ENCODE results near the gene MMP24OS. TPM values are rescaled to one million over a fixed set of nuclear protein-coding genes. Genes with fewer than 3 reads are reported as not detected.

MMP24OS gene
- total and polyA plus RNA-seq, 10 of the 15 experiments (the other 5 are each of a cell fraction or from before 2014, with no cell fraction given) = 2.0 to 30.9 (median 10.9) TPM

DNA sequence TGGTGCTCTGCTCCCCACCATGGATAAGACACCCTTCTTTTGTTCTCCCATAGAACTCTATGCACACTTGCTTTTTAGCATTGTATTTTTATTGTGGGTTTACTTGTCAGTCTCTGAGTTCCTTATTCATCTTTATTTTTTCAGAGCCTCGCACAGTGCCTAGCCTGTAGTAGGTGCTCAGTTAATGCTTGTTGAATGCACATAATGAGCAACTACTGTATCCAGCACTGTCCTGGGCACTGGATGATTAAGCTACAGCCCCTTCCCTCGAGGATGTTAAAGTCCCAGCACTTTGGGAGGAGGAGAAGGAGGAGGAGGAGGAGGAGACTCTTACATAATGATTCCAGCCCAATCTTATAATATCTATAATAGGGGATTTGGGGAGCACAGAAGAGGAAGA, 34.6 kb downstream of the MMP24OS start:
- no peaks in the 10 kb centered on the region for H4K20me1 ChIP-seq (ENCODE audit: control insufficient read depth, insufficient read depth)
- no peak for ATAC-seq
- H3K4me1 ChIP-seq (ENCODE audit: control insufficient read depth, insufficient read depth, low read length) = no peaks in the 10 kb centered on the region
- H3K79me2 ChIP-seq (ENCODE audit: control insufficient read depth, insufficient read depth, low read length) = no peaks in the 10 kb centered on the region
- ChIA-PET POLR2A (no interaction called here), CTCF (interaction anchor here (1.4 to 1.9 kb wide), 2 partner anchors 98 kb away, joined by 5 to 7 read pairs; no protein-coding TSS in a partner anchor), SMC1A (ENCODE audit: uncharacterized antibody, unreplicated experiment) (interaction anchor here (1.0 kb wide), 1 partner anchor 149 kb away, joined by 3 read pairs; no protein-coding TSS in a partner anchor), RAD21 (ENCODE audit: unreplicated experiment) (interaction anchor here (1.0 kb wide), 1 partner anchor 98 kb away, joined by 3 read pairs; no protein-coding TSS in a partner anchor)
- no peak overlapping the region for H2AFZ ChIP-seq (ENCODE audit: control insufficient read depth, low read depth, low read length)
- no peaks in the 10 kb centered on the region for H3K9me3 ChIP-seq (replicated peaks; ENCODE audit: control insufficient read depth, insufficient read depth, low read length)
- in situ Hi-C loops (cut with MboI) = no loop called here
- H3K36me3 ChIP-seq (ENCODE audit: control insufficient read depth in 2 of 2, insufficient read depth in 2 of 2, low read length in 1 of 2) = no peaks in the 10 kb centered on the region
- TF ChIP-seq, protein P1, sequence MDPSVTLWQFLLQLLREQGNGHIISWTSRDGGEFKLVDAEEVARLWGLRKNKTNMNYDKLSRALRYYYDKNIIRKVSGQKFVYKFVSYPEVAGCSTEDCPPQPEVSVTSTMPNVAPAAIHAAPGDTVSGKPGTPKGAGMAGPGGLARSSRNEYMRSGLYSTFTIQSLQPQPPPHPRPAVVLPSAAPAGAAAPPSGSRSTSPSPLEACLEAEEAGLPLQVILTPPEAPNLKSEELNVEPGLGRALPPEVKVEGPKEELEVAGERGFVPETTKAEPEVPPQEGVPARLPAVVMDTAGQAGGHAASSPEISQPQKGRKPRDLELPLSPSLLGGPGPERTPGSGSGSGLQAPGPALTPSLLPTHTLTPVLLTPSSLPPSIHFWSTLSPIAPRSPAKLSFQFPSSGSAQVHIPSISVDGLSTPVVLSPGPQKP (IDR thresholded peaks at IDR 0.05; ENCODE audit: low read depth, low read length) = no peak
- TF ChIP-seq GABPA (IDR thresholded peaks at IDR 0.05; ENCODE audit: low read depth) (no peak), YBX1 (IDR thresholded peaks at IDR 0.05) (no peak), ZNF207 (IDR thresholded peaks at IDR 0.05; ENCODE audit: borderline replicate concordance) (no peak), FOXK2 (IDR thresholded peaks at IDR 0.05) (no peak)
- no peak overlapping the region for H3K4me3 ChIP-seq
- DNase-seq (ENCODE audit: low read depth, low spot score) = no peak
- no peak overlapping the region for H3K4me2 ChIP-seq (ENCODE audit: control insufficient read depth, insufficient read depth)
- WGBS (ENCODE audit: insufficient coverage, insufficient replicate concordance, low lambda C conversion rate, missing lambda C conversion rate) = 18% methylated on average over 2 of the region's 2 CpGs
- no peak overlapping the region for H3K9ac ChIP-seq (ENCODE audit: control insufficient read depth, insufficient read depth, low read length)
- no TSS peak for BruUV-seq (replicated peaks)
- no peak overlapping the region for H3K27ac ChIP-seq (ENCODE audit: control insufficient read depth, insufficient read depth)
- intact Hi-C loops (cut with micrococcal nuclease; ENCODE audit: unreplicated experiment) = no loop called here
- H3K27me3 ChIP-seq (replicated peaks in 1 of 2; ENCODE audit: control insufficient read depth in 2 of 2, insufficient read depth in 2 of 2, low read length in 1 of 2) = no peaks in the 10 kb centered on the region
- no peak for FAIRE-seq

GRCh38 chr20:35240811-35241293, 37.1 kb downstream of the MMP24OS start:
- BruUV-seq (replicated peaks) = no TSS peak
- DNase-seq (ENCODE audit: low read depth, low spot score) (no peak), FAIRE-seq (no peak), ATAC-seq (no peak)
- WGBS (ENCODE audit: insufficient coverage, insufficient replicate concordance, low lambda C conversion rate, missing lambda C conversion rate) = 91% methylated on average over 2 of the region's 2 CpGs
- Histone ChIP-seq H3K27ac (ENCODE audit: control insufficient read depth, insufficient read depth) (no peak overlapping the region), H3K4me2 (ENCODE audit: control insufficient read depth, insufficient read depth) (no peak overlapping the region), H3K9ac (ENCODE audit: control insufficient read depth, insufficient read depth, low read length) (no peak overlapping the region), H4K20me1 (ENCODE audit: control insufficient read depth, insufficient read depth) (no peaks in the 10 kb centered on the region), H2AFZ (ENCODE audit: control insufficient read depth, low read depth, low read length) (no peak overlapping the region), H3K4me3 (no peak overlapping the region), H3K4me1 (ENCODE audit: control insufficient read depth, insufficient read depth, low read length) (no peaks in the 10 kb centered on the region), H3K9me3 (replicated peaks; ENCODE audit: control insufficient read depth, insufficient read depth, low read length) (no peaks in the 10 kb centered on the region), H3K79me2 (ENCODE audit: control insufficient read depth, insufficient read depth, low read length) (no peaks in the 10 kb centered on the region), H3K27me3 (replicated peaks in 1 of 2; ENCODE audit: control insufficient read depth in 2 of 2, insufficient read depth in 2 of 2, low read length in 1 of 2) (no peaks in the 10 kb centered on the region), H3K36me3 (ENCODE audit: control insufficient read depth in 2 of 2, insufficient read depth in 2 of 2, low read length in 1 of 2) (no peaks in the 10 kb centered on the region)
- CTCF ChIA-PET = interaction anchor here (0.8 kb wide), 1 partner anchor 94 kb away, joined by 3 read pairs; no protein-coding TSS in a partner anchor
- SMC1A ChIA-PET (ENCODE audit: uncharacterized antibody, unreplicated experiment) = no interaction called here
- POLR2A ChIA-PET = no interaction called here
- RAD21 ChIA-PET (ENCODE audit: unreplicated experiment) = interaction anchor here (1.2 kb wide), 1 partner anchor 96 kb away, joined by 5 read pairs; no protein-coding TSS in a partner anchor
- in situ Hi-C loops (cut with MboI) (no loop called here), intact Hi-C loops (cut with micrococcal nuclease; ENCODE audit: unreplicated experiment) (no loop called here)
- TF ChIP-seq IRF5 (IDR thresholded peaks at IDR 0.05; ENCODE audit: borderline replicate concordance) (no peak), CEBPZ (IDR thresholded peaks at IDR 0.05; ENCODE audit: low read depth, low read length) (no peak), NBN (IDR thresholded peaks at IDR 0.05) (no peak), CREM (IDR thresholded peaks at IDR 0.05; ENCODE audit: low read depth) (no peak), MLLT1 (IDR thresholded peaks at IDR 0.05) (no peak), SMARCA5 (IDR thresholded peaks at IDR 0.05) (no peak)
